ENCODE data around the gene PTPRT.

- TF ChIP-seq, protein P1, sequence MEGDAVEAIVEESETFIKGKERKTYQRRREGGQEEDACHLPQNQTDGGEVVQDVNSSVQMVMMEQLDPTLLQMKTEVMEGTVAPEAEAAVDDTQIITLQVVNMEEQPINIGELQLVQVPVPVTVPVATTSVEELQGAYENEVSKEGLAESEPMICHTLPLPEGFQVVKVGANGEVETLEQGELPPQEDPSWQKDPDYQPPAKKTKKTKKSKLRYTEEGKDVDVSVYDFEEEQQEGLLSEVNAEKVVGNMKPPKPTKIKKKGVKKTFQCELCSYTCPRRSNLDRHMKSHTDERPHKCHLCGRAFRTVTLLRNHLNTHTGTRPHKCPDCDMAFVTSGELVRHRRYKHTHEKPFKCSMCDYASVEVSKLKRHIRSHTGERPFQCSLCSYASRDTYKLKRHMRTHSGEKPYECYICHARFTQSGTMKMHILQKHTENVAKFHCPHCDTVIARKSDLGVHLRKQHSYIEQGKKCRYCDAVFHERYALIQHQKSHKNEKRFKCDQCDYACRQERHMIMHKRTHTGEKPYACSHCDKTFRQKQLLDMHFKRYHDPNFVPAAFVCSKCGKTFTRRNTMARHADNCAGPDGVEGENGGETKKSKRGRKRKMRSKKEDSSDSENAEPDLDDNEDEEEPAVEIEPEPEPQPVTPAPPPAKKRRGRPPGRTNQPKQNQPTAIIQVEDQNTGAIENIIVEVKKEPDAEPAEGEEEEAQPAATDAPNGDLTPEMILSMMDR (IDR thresholded peaks at IDR 0.05), result no peak
- TF ChIP-seq POLR2A (IDR thresholded peaks at IDR 0.05), result no peak
Measured at GRCh38 chr20:42708266-42708665, 481.4 kb downstream of the PTPRT start.
